GM12875 (cell line): ENCODE measurements around the gene ARIH2.
A peak's percentile ranks its signal among the peaks of the same experiment; 100 is the strongest.

Experiments
- H3K4me3 ChIP-seq: one replicate; pipeline ENCODE4 v1.5.1; 2011; ENCODE audit warnings: low read depth, low read length, control low read depth
- CTCF ChIP-seq: IDR thresholded peaks from 2 replicates; pipeline ENCODE4 v1.5.1; 2011; ENCODE audit warnings: low read depth, mild to moderate bottlenecking, control low read depth, inconsistent platforms, low read length, moderate library complexity, borderline replicate concordance; ENCODE audit not compliant: insufficient read depth

Gene ARIH2

GRCh38 chr3:49025793-49026520, 107.3 kb downstream of the ARIH2 start:
- no peak for TF ChIP-seq CTCF
- no peak overlapping the region for H3K4me3 ChIP-seq

- no peak for TF ChIP-seq CTCF
- no peak overlapping the region for H3K4me3 ChIP-seq
Measured at GRCh38 chr3:49026536-49026935, 107.9 kb downstream of the ARIH2 start.

GRCh38 chr3:49027634-49028033, 109.0 kb downstream of the ARIH2 start:
- no peak overlapping the region for H3K4me3 ChIP-seq
- no peak for TF ChIP-seq CTCF

GRCh38 chr3:49028298-49028672, 109.6 kb downstream of the ARIH2 start:
- H3K4me3 ChIP-seq, result peak overlapping the region; percentile 77
- no peak for TF ChIP-seq CTCF

GRCh38 chr3:49028673-49029562, 110.3 kb downstream of the ARIH2 start, which contains the start of gene IMPDH2:
IMPDH2 (minus strand) TSS chr3:49029398; CDS start chr3:49029350, 48 bp downstream.
- 0 out of 2 replicates have a peak, but pooled peaks have one; percentile 3 for TF ChIP-seq CTCF
- peak within 1 kb of the TSS; percentile 77 for H3K4me3 ChIP-seq

GRCh38 chr3:49029563-49029884, 110.9 kb downstream of the ARIH2 start:
- TF ChIP-seq CTCF, result no peak

More at GRCh38 chr3:49029563-49029884, 110.9 kb downstream of the ARIH2 start:
- H3K4me3 ChIP-seq, result no peak overlapping the region
